Measurements from ENCODE around the gene FADS1.

The FADS1 gene

GRCh38 chr11:61805146-61805545 lies 11.7 kb downstream of the FADS1 start:
- TF ChIP-seq MAX (IDR thresholded peaks at IDR 0.05; ENCODE audit: low read depth, low read length) (no peak), CTCF (IDR thresholded peaks at IDR 0.05; ENCODE audit: low read depth, low read length) (no peak), POLR2A (IDR thresholded peaks at IDR 0.05; ENCODE audit: extremely low read depth, insufficient read length) (no peak), MYC (IDR thresholded peaks at IDR 0.05; ENCODE audit: low read depth, low read length) (no peak)
- no peak overlapping the region for H3K4me3 ChIP-seq (ENCODE audit: low read depth, low read length)
- DNase-seq (ENCODE audit: low read depth) = peak; percentile 38

- H3K4me3 ChIP-seq (ENCODE audit: low read depth, low read length) = no peak overlapping the region
- no peak for TF ChIP-seq MYC (IDR thresholded peaks at IDR 0.05; ENCODE audit: low read depth, low read length)
- no peak for TF ChIP-seq MAX (IDR thresholded peaks at IDR 0.05; ENCODE audit: low read depth, low read length)
- TF ChIP-seq POLR2A (IDR thresholded peaks at IDR 0.05; ENCODE audit: extremely low read depth, insufficient read length) = no peak
- TF ChIP-seq CTCF (IDR thresholded peaks at IDR 0.05; ENCODE audit: low read depth, low read length) = no peak
- DNase-seq (ENCODE audit: low read depth) = no peak
Observed at GRCh38 chr11:61803889-61804647, 12.7 kb downstream of the FADS1 start.

- DNase-seq (ENCODE audit: low read depth) = no peak
- no peak for TF ChIP-seq MYC (IDR thresholded peaks at IDR 0.05; ENCODE audit: low read depth, low read length)
- TF ChIP-seq MAX (IDR thresholded peaks at IDR 0.05; ENCODE audit: low read depth, low read length) = no peak
- no peak for TF ChIP-seq POLR2A (IDR thresholded peaks at IDR 0.05; ENCODE audit: extremely low read depth, insufficient read length)
- no peak for TF ChIP-seq CTCF (IDR thresholded peaks at IDR 0.05; ENCODE audit: low read depth, low read length)
- H3K4me3 ChIP-seq (ENCODE audit: low read depth, low read length) = no peak overlapping the region
Observed at GRCh38 chr11:61802605-61803004, 14.2 kb downstream of the FADS1 start.

GRCh38 chr11:61800331-61801281 lies 16.2 kb downstream of the FADS1 start:
- DNase-seq (ENCODE audit: low read depth) = no peak
- no peak overlapping the region for H3K4me3 ChIP-seq (ENCODE audit: low read depth, low read length)
- TF ChIP-seq MAX (IDR thresholded peaks at IDR 0.05; ENCODE audit: low read depth, low read length) = no peak
- no peak for TF ChIP-seq MYC (IDR thresholded peaks at IDR 0.05; ENCODE audit: low read depth, low read length)
- no peak for TF ChIP-seq POLR2A (IDR thresholded peaks at IDR 0.05; ENCODE audit: extremely low read depth, insufficient read length)
- no peak for TF ChIP-seq CTCF (IDR thresholded peaks at IDR 0.05; ENCODE audit: low read depth, low read length)

GRCh38 chr11:61799665-61800284 lies 17.0 kb downstream of the FADS1 start:
- no peak for DNase-seq (ENCODE audit: low read depth)
- H3K4me3 ChIP-seq (ENCODE audit: low read depth, low read length) = no peak overlapping the region
- no peak for TF ChIP-seq MAX (IDR thresholded peaks at IDR 0.05; ENCODE audit: low read depth, low read length)
- no peak for TF ChIP-seq MYC (IDR thresholded peaks at IDR 0.05; ENCODE audit: low read depth, low read length)
- no peak for TF ChIP-seq POLR2A (IDR thresholded peaks at IDR 0.05; ENCODE audit: extremely low read depth, insufficient read length)
